ENCODE results near the gene MIER1. TPM values are rescaled to one million over a fixed set of nuclear protein-coding genes. Genes with fewer than 3 reads are reported as not detected.

MIER1 gene
- total and polyA plus RNA-seq, 9 of the 15 experiments (the other 6 are each of a cell fraction or from before 2014, with no cell fraction given), result 13.9 to 34.8 (median 21.5) TPM

DNA sequence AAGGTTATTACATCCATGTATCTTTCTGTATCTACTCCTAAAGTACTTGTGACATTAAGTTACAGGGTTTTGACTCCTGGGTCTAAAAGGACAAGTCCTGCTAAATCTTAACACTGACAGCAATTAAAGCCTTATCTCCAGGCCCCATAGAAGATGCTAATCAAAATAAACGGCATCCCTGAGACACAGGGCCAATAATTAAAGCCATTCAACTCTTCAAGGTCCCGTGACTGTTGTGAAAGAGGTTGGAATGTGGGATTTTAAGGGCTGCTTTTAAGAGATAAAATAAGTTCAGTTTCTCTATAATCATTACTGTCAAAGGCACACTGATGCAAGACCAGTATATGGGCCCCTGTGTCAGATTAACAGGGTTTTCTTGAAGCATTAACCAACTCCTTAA is 8.5 kb upstream of the MIER1 start (continued):
- peak; percentile 65; the same call in 1 of the 2 replicates for TF ChIP-seq KLF6 (CRISPR knock-in tag; IDR thresholded peaks at IDR 0.05; ENCODE audit: borderline replicate concordance)
- no peak for TF ChIP-seq L3MBTL2 (IDR thresholded peaks at IDR 0.05)
- no peak for TF ChIP-seq MBD2 (IDR thresholded peaks at IDR 0.05; ENCODE audit: borderline replicate concordance, low read depth)
- TF ChIP-seq, protein P1, sequence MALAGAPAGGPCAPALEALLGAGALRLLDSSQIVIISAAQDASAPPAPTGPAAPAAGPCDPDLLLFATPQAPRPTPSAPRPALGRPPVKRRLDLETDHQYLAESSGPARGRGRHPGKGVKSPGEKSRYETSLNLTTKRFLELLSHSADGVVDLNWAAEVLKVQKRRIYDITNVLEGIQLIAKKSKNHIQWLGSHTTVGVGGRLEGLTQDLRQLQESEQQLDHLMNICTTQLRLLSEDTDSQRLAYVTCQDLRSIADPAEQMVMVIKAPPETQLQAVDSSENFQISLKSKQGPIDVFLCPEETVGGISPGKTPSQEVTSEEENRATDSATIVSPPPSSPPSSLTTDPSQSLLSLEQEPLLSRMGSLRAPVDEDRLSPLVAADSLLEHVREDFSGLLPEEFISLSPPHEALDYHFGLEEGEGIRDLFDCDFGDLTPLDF (CRISPR knock-in tag; IDR thresholded peaks at IDR 0.05), result no peak
- no peak for TF ChIP-seq HNRNPL (IDR thresholded peaks at IDR 0.05; ENCODE audit: low read depth, low read length)
- TF ChIP-seq, protein P2, sequence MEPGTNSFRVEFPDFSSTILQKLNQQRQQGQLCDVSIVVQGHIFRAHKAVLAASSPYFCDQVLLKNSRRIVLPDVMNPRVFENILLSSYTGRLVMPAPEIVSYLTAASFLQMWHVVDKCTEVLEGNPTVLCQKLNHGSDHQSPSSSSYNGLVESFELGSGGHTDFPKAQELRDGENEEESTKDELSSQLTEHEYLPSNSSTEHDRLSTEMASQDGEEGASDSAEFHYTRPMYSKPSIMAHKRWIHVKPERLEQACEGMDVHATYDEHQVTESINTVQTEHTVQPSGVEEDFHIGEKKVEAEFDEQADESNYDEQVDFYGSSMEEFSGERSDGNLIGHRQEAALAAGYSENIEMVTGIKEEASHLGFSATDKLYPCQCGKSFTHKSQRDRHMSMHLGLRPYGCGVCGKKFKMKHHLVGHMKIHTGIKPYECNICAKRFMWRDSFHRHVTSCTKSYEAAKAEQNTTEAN (CRISPR knock-in tag; IDR thresholded peaks at IDR 0.05), result no peak
- no peak for TF ChIP-seq RFX5 (IDR thresholded peaks at IDR 0.05; ENCODE audit: low read depth, low read length)
- TF ChIP-seq CHD4 (IDR thresholded peaks at IDR 0.05; ENCODE audit: insufficient read depth, insufficient replicate concordance, low read depth, low read length, poor library complexity, severe bottlenecking), result no peak
- no peak for TF ChIP-seq RFX7 (CRISPR knock-in tag; IDR thresholded peaks at IDR 0.05)
- TF ChIP-seq, protein P3, sequence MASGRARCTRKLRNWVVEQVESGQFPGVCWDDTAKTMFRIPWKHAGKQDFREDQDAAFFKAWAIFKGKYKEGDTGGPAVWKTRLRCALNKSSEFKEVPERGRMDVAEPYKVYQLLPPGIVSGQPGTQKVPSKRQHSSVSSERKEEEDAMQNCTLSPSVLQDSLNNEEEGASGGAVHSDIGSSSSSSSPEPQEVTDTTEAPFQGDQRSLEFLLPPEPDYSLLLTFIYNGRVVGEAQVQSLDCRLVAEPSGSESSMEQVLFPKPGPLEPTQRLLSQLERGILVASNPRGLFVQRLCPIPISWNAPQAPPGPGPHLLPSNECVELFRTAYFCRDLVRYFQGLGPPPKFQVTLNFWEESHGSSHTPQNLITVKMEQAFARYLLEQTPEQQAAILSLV (tag; IDR thresholded peaks at IDR 0.05), result peak; percentile 59; the same call in 1 of the 2 replicates
- no peak for TF ChIP-seq ZNF764 (CRISPR knock-in tag; IDR thresholded peaks at IDR 0.05; ENCODE audit: low read depth)
- peak; percentile 87 for TF ChIP-seq CBFA2T2 (conservative IDR thresholded peaks at IDR 0.05)
- no peak for TF ChIP-seq SP2 (IDR thresholded peaks at IDR 0.05; ENCODE audit: extremely low read depth, low read depth, low read length, poor library complexity, severe bottlenecking)
- TF ChIP-seq GTF2E2 (tag; IDR thresholded peaks at IDR 0.05), result no peak
- TF ChIP-seq, protein P4, sequence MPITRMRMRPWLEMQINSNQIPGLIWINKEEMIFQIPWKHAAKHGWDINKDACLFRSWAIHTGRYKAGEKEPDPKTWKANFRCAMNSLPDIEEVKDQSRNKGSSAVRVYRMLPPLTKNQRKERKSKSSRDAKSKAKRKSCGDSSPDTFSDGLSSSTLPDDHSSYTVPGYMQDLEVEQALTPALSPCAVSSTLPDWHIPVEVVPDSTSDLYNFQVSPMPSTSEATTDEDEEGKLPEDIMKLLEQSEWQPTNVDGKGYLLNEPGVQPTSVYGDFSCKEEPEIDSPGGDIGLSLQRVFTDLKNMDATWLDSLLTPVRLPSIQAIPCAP (CRISPR knock-in tag; IDR thresholded peaks at IDR 0.05; ENCODE audit: borderline replicate concordance), result no peak
- TF ChIP-seq PML (IDR thresholded peaks at IDR 0.05; ENCODE audit: low read length), result peak; percentile 94
- no peak for TF ChIP-seq TCF7 (IDR thresholded peaks at IDR 0.05; ENCODE audit: borderline replicate concordance)
- TF ChIP-seq ARID1B (IDR thresholded peaks at IDR 0.05), result peak; percentile 95
- no peak for TF ChIP-seq WHSC1 (IDR thresholded peaks at IDR 0.05; ENCODE audit: low read length)
- TF ChIP-seq MAFK (IDR thresholded peaks at IDR 0.05; ENCODE audit: low read length), result no peak
- TF ChIP-seq, protein P5, sequence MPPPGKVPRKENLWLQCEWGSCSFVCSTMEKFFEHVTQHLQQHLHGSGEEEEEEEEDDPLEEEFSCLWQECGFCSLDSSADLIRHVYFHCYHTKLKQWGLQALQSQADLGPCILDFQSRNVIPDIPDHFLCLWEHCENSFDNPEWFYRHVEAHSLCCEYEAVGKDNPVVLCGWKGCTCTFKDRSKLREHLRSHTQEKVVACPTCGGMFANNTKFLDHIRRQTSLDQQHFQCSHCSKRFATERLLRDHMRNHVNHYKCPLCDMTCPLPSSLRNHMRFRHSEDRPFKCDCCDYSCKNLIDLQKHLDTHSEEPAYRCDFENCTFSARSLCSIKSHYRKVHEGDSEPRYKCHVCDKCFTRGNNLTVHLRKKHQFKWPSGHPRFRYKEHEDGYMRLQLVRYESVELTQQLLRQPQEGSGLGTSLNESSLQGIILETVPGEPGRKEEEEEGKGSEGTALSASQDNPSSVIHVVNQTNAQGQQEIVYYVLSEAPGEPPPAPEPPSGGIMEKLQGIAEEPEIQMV (tag; conservative IDR thresholded peaks at IDR 0.05; ENCODE audit: low read depth), result no peak
- no peak for TF ChIP-seq SMC3 (conservative IDR thresholded peaks at IDR 0.05; ENCODE audit: insufficient read depth, low read depth, low read length)

All from K562 (cell line).